ENCODE data around the gene NUP155. TPM values are rescaled to one million over a fixed set of nuclear protein-coding genes. Genes with fewer than 3 reads are reported as not detected.
"Not testable (repeated sequence)": the region's sequence is repeated elsewhere in the genome, so short reads cannot be mapped to it uniquely, and the experiment has no call there.

The NUP155 gene
- total RNA-seq, result 31.1 and 55.4 TPM in 2 replicates

DNA sequence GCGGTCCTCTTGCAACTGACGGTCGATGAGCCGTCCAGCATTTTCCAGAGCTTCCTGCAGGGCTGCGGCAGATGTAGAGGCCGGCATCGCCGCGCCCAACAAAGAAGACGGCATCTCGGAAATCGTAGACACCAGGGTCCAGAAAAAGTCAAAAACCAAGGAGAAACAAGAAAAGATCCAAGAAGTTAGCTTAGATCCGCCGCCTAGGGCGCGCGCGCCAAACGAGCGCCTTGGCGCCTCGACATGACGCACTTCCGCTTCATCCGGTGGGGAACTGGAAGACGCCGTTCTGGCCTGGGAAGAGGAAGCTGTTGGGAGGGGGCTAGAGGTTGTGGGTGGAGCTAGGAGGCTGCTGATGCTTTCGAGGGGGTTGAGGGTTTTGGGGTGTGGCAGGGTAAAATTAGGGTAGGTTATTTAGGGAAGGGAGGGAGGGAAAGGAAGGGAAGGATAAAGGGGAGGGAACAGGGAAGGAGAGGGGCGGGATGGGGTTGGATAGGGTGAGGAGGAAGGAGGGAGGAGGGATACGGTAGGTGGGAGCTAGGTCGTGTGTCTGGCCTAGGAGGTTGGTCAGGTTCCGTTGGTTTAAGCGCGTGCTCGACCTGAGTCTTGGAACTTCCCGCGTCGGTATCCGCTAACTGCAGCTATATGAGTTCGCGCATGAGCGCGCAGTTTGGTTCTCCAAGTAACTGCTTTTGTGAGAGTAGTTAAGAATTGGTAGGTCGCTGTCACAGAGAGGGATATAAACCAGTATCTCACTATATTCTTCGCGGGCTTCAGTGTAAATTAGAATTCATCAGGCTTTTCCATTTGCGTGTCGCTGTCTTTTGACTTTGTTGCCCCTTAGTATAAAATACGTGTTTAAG is at the start of gene NUP155:
NUP155 (minus strand) TSS at position 243 of the 863 bp plus-strand sequence; CDS start at position 114, 129 bp downstream.
- peak; percentile 97 for DNase-seq

GRCh38 chr5:37417347-37417746 is 46.4 kb upstream of the NUP155 start:
- no peak for DNase-seq

- DNase-seq, result not testable (repeated sequence)
Measured at GRCh38 chr5:37415456-37415855, 44.5 kb upstream of the NUP155 start.

DNA sequence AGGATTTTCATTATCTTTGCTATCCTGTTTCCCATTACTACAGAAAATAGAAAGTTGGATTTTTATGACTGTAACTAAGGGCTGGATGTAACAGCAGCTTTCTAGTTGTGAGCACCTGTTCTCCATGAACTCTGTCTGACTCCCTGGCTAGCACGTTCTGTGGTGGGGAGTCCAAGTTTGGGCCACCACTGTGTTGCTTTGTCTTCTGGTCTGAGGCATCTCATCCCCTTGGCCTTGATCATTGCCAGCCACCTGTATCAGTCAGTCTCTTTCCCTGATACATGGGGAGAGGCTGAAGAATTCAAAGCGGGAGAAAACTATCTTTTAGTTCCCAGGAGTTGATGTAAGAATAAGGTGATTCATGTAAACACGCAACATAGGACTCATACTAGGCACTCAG is 41.6 kb upstream of the NUP155 start:
- DNase-seq, result no peak

GRCh38 chr5:37400501-37400900 is 29.6 kb upstream of the NUP155 start:
- no peak for DNase-seq

- no peak for DNase-seq
Measured at GRCh38 chr5:37396352-37396751, 25.4 kb upstream of the NUP155 start.

GRCh38 chr5:37391591-37391990 is 20.7 kb upstream of the NUP155 start:
- no peak for DNase-seq

DNA sequence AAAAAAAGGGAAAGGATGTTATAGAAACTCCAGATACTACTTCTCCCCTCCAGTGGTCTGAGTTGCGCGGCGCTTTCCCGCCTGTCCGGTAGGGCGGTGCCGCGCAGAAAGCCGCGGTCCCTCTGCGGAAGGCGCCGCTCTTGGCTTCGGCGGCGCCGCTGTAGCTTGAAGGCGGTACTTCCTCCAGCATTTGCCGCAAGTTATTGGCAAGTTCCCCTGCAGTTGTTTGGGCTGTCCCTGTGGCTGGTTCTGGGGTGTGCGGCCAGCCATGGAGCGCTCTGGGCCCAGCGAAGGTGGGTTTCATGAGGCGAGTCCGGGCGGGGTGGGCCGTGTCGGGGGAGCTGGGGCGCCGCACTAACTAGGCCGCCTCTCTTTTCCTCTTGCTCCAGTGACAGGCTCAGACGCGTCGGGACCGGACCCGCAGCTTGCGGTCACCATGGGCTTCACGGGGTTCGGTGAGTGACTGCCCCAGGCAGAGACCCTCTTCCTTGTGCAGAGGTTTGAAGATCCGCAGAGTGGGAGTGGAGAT is 8.3 kb upstream of the NUP155 start, which contains the start of gene WDR70:
WDR70 (plus strand) TSS at position 219 of the 529 bp plus-strand sequence; CDS start at position 269, 50 bp downstream.
- DNase-seq, result peak; percentile 93

GRCh38 chr5:37378066-37378465 is 7.2 kb upstream of the NUP155 start:
- DNase-seq, result not testable (repeated sequence)

- no peak for DNase-seq
Measured at GRCh38 chr5:37375091-37375490, 4.2 kb upstream of the NUP155 start.

GRCh38 chr5:37370550-37370863 is 399 bp downstream of the NUP155 start:
- DNase-seq, result no peak

DNA sequence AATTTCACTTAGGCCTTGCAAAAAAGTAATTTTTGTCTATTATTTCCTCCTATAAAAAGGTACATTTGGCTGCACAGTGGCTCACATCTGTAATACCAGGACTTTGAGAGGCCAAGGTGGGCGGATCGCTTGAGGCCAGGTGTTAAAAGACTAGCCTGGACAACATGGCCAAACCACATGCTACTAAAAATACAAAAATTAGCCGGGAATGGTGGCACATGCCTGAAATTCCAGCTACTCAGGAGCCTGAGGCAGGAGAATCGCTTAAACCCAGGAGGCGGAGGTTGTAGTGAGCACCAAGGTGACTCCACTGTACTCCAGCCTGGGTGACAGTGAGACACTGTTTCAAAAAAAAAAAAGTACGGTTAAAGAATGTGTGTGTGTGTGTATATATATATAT is 15.7 kb downstream of the NUP155 start:
- DNase-seq, result no peak

- not testable (repeated sequence) for DNase-seq
Measured at GRCh38 chr5:37342741-37343140, 28.2 kb downstream of the NUP155 start.

DNA sequence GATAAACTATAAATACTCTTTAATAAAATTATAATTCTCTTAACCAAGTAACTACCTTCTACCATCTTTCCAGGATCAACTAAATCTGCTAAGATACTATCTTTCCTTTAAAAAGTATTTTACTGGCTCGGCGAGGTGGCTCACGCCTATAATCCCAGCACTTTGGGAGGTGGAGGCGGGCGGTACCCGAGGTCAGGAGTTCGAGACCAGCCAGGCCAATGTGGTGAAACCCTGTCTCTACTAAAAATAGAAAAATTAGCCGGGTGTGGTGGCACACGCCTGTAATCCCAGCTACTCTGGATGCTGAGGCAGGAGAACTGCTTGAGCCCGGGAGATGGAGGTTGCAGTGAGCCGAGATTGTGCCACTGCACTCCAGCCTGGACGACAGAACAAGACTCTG is 36.2 kb downstream of the NUP155 start:
- DNase-seq, result not testable (repeated sequence)

DNA sequence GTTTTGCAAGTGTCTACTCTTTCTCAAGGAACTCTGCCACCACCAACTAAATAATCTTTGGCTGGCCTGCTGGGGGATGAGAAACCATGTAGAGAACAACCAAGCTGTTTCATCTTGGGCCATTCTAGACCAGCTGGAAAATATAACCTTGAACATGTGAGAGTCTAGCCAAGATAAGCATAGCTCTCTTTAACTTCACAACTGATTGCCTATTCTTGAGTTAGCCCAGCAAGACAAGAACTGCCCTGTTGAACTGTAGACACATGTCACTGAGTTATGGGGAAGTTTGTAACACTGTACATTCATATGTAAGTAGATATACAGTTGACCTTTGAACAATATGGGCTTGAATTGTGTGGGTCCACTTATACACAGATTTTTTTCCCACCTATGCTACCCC is 44.4 kb downstream of the NUP155 start:
- no peak for DNase-seq

GRCh38 chr5:37323607-37324006 is 47.3 kb downstream of the NUP155 start:
- no peak for DNase-seq

GRCh38 chr5:37319037-37319782 is 51.7 kb downstream of the NUP155 start:
- DNase-seq, result no peak

DNA sequence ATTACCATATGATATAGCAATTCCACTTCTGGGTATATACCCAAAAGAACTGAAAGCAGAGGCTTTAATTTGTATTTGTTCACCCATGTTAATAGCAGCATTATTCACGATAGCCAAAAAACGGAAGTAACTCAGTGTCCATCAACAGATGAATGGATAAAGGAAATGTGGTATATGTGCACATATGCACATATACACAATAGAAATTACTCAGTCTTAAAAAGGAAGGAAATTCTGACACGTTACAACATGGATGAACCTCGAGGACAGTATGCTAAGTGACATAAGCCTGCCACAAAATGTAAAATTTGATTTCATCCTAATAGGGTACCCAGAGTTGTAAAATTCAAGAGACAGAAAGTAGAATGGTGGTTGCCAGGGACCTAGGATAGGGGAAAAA is 54.9 kb downstream of the NUP155 start:
- no peak for DNase-seq

DNA sequence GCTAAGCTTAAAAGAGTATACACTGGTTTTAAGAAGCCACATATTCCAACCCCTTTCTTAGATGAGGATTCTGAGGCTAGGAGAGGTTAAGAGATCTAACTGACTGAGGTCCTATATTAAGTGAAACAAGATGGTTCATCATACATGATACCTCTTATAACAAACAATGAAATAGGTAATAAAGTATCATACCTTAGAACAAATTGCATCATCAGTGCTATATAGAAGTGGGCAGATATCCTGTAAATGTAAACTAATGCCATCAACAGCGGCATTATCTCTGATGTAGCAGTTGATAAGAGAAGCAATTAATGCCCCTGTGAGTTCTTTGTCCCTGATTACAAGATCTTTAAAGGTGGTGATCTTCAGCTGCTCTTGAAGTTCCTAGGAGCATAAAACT is 60.5 kb downstream of the NUP155 start:
- no peak for DNase-seq

DNA sequence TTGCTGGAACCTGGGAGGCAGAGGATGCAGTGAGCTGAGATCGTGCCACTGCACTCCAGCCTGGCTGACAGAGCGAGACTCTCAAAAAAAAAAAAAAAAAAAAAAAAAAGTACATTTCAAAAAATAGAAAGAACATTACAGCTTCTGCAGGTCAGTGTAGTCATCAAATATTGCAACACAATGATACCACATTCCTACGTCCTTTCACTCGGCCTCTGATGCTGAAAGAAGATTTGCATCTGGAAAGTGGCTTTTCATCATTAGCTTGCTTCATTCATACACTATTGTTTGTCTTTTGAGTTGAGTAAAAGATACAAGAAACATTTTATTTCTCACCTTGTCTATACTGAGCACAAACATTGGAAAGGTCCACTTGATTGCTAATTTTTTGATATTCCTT is 62.1 kb downstream of the NUP155 start:
- DNase-seq, result no peak

DNA sequence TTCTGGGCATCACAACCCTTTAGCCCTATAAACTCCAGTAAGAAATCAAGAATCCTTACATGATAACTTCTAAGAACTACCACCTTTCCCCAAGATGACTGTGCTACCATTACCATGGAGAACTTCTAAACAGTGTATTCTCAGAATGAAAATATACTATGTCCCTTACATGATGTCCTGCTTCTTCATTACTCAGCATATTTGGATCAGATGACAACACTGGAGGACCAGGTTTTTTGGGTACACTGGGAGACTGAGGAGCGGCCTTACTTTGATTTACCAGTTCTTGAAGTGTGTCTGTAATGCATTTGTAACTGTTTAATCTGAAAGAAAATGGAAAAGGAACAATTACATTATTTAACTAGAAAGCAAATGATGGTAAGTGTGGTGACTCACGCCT is 66.0 kb downstream of the NUP155 start:
- DNase-seq, result no peak

GRCh38 chr5:37296313-37296712 is 74.6 kb downstream of the NUP155 start:
- DNase-seq, result not testable (repeated sequence)

DNA sequence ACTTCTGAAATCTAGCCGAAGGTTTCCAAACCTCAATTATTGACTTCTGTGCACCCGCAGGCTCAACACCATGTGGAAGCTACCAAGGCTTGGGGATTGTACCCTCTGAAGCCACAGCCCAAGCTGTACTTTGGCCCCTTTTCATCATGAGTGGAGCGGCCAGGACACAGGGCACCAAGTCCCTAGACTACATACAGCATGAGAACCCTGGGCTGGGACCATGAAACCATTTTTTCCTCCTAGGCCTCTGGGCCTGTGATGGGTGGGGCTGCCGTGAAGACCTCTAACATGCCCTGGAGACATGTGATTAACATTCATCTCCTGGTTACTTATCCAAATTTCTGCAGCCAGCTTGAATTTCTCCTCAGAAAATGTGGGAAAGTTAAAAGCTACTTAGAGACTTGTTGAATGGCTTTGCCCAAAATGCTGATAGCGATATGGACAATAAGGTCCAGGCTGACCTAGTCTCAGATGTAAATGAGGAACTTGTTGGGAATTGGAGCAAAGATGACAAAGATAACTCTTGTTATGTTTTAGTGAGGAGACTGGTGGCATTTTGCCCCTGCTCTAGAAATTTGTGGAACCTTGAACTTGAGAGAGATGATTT is 87.6 kb downstream of the NUP155 start:
- no peak for DNase-seq
